GM19193 (cell line): ENCODE measurements around the gene GNAI1.

Source experiments
- POLR2A ChIP-seq: IDR thresholded peaks from 4 replicates; pipeline ENCODE4 v1.6.1; 2011; ENCODE audit not compliant: insufficient read depth, insufficient read length; ENCODE audit errors: extremely low read depth

Gene GNAI1

GRCh38 chr7:80263821-80264220, 129.2 kb downstream of the GNAI1 start:
- TF ChIP-seq POLR2A: no peak

GRCh38 chr7:80264769-80265495, 130.3 kb downstream of the GNAI1 start:
- TF ChIP-seq POLR2A: no peak

GRCh38 chr7:80272560-80273239, 138.1 kb downstream of the GNAI1 start:
- TF ChIP-seq POLR2A: no peak

- TF ChIP-seq POLR2A: no peak
Observed at GRCh38 chr7:80273327-80273726, 138.7 kb downstream of the GNAI1 start.

- no peak for TF ChIP-seq POLR2A
Observed at GRCh38 chr7:80275192-80275605, 140.6 kb downstream of the GNAI1 start.
